ENCODE results near the gene WRNIP1. TPM values are rescaled to one million over a fixed set of nuclear protein-coding genes. Genes with fewer than 3 reads are reported as not detected.

WRNIP1 gene
- total RNA-seq, 4 donors from 2014 or later = 51.9 to 66.0 (median 57.3) TPM

GRCh38 chr6:2768696-2769095, 3.5 kb downstream of the WRNIP1 start:
- no peak for DNase-seq
- Histone ChIP-seq H3K36me3 (no peaks in the 10 kb centered on the region), H3K9me3 (no peaks in the 10 kb centered on the region), H3K27ac (peak overlapping the region; percentile 79 to 96 (median 88)), H3K27me3 (no peaks in the 10 kb centered on the region), H3K4me3 (peak overlapping the region in 2 of 4 donors; percentile 74 to 88), H3K4me1 (peaks cover 57 to 77% of the 10 kb centered on the region in 2 donors)
- no peak for ATAC-seq
- in situ Hi-C loops (cut with MboI; ENCODE audit: low sequenced_read_pairs in 4 of 4) = no loop called here
- TF ChIP-seq POLR2A (IDR thresholded peaks at IDR 0.05) (no peak), CTCF (IDR thresholded peaks at IDR 0.05 in 4 of 5, conservative IDR thresholded peaks at IDR 0.05 in 1 of 5) (no peak)
- intact Hi-C loops (cut with DNase I; ENCODE audit: low total_unique reads) = loop anchor here (5.0 kb wide), 3 partner anchors 219 to 521 kb away; partner anchors contain the start of genes GMDS and RIPK1

DNA sequence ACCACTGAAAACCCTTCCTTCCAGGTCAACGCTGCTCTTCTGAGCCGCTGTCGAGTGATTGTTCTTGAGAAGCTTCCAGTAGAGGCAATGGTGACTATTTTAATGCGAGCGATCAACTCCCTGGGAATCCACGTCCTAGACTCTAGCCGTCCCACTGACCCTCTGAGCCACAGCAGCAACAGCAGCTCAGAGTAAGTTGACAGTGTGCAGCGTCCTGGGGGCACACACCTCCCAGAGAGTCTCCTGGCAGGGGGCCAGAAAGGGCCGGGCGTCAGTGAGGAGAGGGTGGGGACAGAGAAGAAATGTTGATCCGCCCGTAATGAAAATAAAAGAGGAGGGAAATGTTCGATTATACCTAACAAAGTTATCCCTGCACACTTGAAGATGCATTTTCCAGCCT, 5.0 kb downstream of the WRNIP1 start:
- Histone ChIP-seq H3K27me3 (no peaks in the 10 kb centered on the region), H3K27ac (peak overlapping the region; percentile 79 to 96 (median 88)), H3K9me3 (no peaks in the 10 kb centered on the region), H3K36me3 (no peaks in the 10 kb centered on the region), H3K4me3 (peak overlapping the region; percentile 8 to 45 (median 18)), H3K4me1 (peaks cover 51 to 71% of the 10 kb centered on the region in 2 donors)
- peak in 1 of 2 donors; percentile 50 for DNase-seq
- in situ Hi-C loops (cut with MboI; ENCODE audit: low sequenced_read_pairs in 4 of 4) = no loop called here
- ATAC-seq = peak in 1 of 2 donors; percentile 6
- intact Hi-C loops (cut with DNase I; ENCODE audit: low total_unique reads) = no loop called here
- TF ChIP-seq CTCF (IDR thresholded peaks at IDR 0.05 in 4 of 5, conservative IDR thresholded peaks at IDR 0.05 in 1 of 5) (no peak), POLR2A (IDR thresholded peaks at IDR 0.05) (no peak)

GRCh38 chr6:2771079-2771478, 5.9 kb downstream of the WRNIP1 start:
- H3K27ac ChIP-seq = peak overlapping the region; percentile 79 to 96 (median 88)
- H3K36me3 ChIP-seq = peaks cover 0 to 7% of the 10 kb centered on the region in 2 donors
- no peak overlapping the region for H3K4me3 ChIP-seq
- H3K9me3 ChIP-seq = no peaks in the 10 kb centered on the region
- DNase-seq (no peak), ATAC-seq (peak in 1 of 2 donors; percentile 15)
- no peaks in the 10 kb centered on the region for H3K27me3 ChIP-seq
- TF ChIP-seq POLR2A (IDR thresholded peaks at IDR 0.05) (no peak), CTCF (IDR thresholded peaks at IDR 0.05 in 4 of 5, conservative IDR thresholded peaks at IDR 0.05 in 1 of 5) (no peak)
- H3K4me1 ChIP-seq = peaks cover 51 to 71% of the 10 kb centered on the region in 2 donors
- intact Hi-C loops (cut with DNase I; ENCODE audit: low total_unique reads) (no loop called here), in situ Hi-C loops (cut with MboI; ENCODE audit: low sequenced_read_pairs in 4 of 4) (no loop called here)

GRCh38 chr6:2772840-2773239, 7.6 kb downstream of the WRNIP1 start:
- intact Hi-C loops (cut with DNase I; ENCODE audit: low total_unique reads) (no loop called here), in situ Hi-C loops (cut with MboI; ENCODE audit: low sequenced_read_pairs in 4 of 4) (no loop called here)
- Histone ChIP-seq H3K36me3 (peaks cover 0 to 7% of the 10 kb centered on the region in 2 donors), H3K4me3 (no peak overlapping the region), H3K27ac (no peak overlapping the region), H3K27me3 (no peaks in the 10 kb centered on the region), H3K9me3 (no peaks in the 10 kb centered on the region), H3K4me1 (peaks cover 41 to 55% of the 10 kb centered on the region in 2 donors)
- DNase-seq = no peak
- ATAC-seq = no peak
- TF ChIP-seq POLR2A (IDR thresholded peaks at IDR 0.05) = no peak
- TF ChIP-seq CTCF (IDR thresholded peaks at IDR 0.05 in 4 of 5, conservative IDR thresholded peaks at IDR 0.05 in 1 of 5) = no peak

DNA sequence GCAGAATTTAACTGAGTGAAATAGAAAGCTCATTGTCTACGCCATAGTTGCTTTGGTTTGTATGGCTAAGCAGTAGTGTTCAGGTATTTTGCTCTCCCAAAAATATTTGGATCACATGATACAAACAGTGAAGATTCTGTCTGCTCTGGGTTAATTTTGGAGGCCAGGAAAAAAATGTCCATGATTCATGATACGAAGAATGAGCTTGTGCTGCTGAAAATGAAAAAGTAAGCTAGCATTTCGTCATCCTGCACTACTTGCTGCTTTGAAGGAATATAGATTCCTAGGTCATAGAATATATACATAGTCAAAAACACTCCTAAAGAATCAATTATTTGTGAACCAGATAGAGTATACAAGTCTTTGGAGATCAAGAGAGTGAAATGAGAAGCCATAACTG, 8.3 kb downstream of the WRNIP1 start:
- no peak overlapping the region for H3K4me3 ChIP-seq
- TF ChIP-seq POLR2A (IDR thresholded peaks at IDR 0.05) (no peak), CTCF (IDR thresholded peaks at IDR 0.05 in 4 of 5, conservative IDR thresholded peaks at IDR 0.05 in 1 of 5) (no peak)
- in situ Hi-C loops (cut with MboI; ENCODE audit: low sequenced_read_pairs in 4 of 4) = no loop called here
- no peak for ATAC-seq
- DNase-seq = no peak
- H3K27ac ChIP-seq = no peak overlapping the region
- H3K27me3 ChIP-seq = no peaks in the 10 kb centered on the region
- peaks cover 35 to 49% of the 10 kb centered on the region in 2 donors for H3K4me1 ChIP-seq
- no peaks in the 10 kb centered on the region for H3K9me3 ChIP-seq
- intact Hi-C loops (cut with DNase I; ENCODE audit: low total_unique reads) = no loop called here
- H3K36me3 ChIP-seq = peaks cover 0 to 7% of the 10 kb centered on the region in 2 donors

Data from gastrocnemius medialis (tissue), 4 donors.